Coronary artery (tissue), 2 donors: ENCODE data around the gene PSORS1C2.

ENCODE experiments used
- DNase-seq: peaks from one replicate; pipeline ENCODE4 v3.0.0-alpha.2; 2017; ENCODE audit warnings: low spot score
- H3K27ac ChIP-seq, 2 donors: fragments of 200-600 bp; sonication (generic); one replicate each; pipeline ENCODE4 v1.5.1; 2016 to 2019
- H3K4me3 ChIP-seq: fragments of 200-600 bp; sonication (generic); 2 replicates; pipeline ENCODE4 v1.5.1; 2016; ENCODE audit warnings: mild to moderate bottlenecking, moderate library complexity
- TF ChIP-seq, protein P1 (sequence below): fragments of 200-600 bp; sonication (generic); IDR thresholded peaks from one replicate; pipeline ENCODE4 v1.5.1; 2019; ENCODE audit warnings: antibody characterized with exemption

Gene PSORS1C2

DNA sequence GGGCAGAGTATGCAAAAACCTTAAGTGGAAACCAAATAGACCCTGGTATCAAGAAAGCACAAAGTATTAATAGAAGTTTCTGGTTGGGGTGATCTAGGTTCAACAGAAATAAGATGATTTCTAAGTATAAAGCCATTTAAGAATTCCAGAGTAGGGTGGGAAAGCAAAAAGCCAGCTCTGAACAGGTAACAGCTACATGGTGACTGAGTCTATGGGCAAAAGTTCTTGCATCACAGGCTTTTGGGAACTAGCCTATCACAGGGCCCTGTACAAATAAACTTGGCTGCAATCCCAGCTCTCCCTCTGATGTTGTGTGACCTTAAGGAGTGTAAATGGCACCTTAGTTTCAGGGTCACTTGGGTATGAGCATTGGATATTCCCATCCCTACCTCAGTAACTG is 25.1 kb upstream of the PSORS1C2 start:
- Histone ChIP-seq H3K27ac (no peak overlapping the region), H3K4me3 (no peak overlapping the region)
- TF ChIP-seq, protein P1, sequence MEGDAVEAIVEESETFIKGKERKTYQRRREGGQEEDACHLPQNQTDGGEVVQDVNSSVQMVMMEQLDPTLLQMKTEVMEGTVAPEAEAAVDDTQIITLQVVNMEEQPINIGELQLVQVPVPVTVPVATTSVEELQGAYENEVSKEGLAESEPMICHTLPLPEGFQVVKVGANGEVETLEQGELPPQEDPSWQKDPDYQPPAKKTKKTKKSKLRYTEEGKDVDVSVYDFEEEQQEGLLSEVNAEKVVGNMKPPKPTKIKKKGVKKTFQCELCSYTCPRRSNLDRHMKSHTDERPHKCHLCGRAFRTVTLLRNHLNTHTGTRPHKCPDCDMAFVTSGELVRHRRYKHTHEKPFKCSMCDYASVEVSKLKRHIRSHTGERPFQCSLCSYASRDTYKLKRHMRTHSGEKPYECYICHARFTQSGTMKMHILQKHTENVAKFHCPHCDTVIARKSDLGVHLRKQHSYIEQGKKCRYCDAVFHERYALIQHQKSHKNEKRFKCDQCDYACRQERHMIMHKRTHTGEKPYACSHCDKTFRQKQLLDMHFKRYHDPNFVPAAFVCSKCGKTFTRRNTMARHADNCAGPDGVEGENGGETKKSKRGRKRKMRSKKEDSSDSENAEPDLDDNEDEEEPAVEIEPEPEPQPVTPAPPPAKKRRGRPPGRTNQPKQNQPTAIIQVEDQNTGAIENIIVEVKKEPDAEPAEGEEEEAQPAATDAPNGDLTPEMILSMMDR: no peak
- DNase-seq: no peak

DNA sequence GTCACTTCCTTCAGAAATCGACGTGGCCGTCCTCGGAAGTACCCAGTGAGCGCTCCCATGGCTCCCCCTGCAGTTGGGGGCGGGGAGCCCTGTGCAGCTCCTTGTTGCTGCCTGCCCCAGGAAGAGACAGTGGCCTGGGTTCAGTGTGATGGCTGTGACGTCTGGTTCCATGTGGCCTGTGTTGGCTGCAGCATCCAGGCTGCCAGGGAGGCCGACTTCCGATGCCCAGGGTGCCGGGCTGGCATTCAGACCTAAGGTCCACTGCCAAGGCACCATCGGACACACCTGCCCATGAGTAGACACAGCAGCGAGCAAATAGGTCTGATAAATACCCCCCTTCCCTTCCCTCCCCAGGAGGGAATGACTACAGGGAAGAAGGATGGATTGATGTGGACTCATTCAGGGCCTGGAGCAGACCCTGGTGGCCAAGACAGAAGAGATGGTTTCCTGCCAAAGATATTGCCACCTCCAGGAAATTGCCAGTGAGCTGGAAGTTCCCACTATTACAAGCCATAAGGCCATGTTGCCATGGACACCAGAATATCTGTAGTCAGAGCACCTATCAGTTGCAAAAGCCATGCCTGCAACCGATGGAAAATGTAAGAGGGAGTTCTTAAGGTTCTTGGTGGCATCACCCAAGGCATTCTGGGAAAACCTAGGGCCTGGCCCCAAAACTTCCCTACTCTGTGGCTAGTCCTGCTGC is 23.7 kb upstream of the PSORS1C2 start:
- Histone ChIP-seq H3K27ac (no peak overlapping the region), H3K4me3 (no peak overlapping the region)
- TF ChIP-seq, protein P1: no peak
- DNase-seq: no peak

DNA sequence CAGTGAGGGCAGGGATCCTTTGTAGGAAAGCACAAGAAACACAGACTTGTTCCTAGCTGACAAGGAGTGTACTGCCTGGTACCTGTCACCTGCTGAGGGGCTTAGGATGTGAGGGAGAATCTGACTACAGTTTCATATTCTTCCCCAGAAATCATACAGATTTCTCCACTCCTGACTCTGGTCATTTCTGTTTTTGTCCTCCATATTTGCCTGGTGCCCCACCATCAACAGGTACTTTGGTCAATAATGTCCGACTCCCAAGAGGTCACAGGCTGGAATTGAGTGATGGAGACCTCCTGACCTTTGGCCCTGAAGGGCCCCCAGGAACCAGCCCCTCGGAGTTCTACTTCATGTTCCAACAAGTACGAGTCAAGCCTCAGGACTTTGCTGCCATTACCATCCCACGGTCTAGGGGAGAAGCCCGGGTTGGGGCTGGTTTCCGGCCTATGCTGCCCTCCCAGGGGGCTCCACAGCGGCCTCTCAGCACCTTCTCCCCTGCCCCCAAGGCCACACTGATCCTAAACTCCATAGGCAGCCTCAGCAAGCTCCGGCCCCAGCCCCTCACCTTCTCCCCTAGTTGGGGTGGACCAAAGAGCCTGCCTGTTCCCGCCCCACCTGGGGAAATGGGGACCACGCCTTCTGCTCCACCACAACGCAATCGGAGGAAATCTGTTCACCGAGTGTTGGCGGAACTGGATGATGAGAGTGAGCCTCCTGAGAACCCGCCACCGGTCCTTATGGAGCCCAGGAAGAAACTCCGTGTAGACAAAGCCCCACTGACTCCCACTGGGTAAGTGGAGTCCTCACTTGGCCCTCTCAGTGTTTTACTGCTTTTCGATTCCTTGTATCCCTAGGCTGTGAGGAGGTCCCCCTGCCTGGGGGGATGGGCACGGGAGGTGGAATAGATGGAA is 22.6 kb upstream of the PSORS1C2 start:
- Histone ChIP-seq H3K27ac (no peak overlapping the region), H3K4me3 (no peak overlapping the region)
- TF ChIP-seq, protein P1: no peak
- DNase-seq: no peak

DNA sequence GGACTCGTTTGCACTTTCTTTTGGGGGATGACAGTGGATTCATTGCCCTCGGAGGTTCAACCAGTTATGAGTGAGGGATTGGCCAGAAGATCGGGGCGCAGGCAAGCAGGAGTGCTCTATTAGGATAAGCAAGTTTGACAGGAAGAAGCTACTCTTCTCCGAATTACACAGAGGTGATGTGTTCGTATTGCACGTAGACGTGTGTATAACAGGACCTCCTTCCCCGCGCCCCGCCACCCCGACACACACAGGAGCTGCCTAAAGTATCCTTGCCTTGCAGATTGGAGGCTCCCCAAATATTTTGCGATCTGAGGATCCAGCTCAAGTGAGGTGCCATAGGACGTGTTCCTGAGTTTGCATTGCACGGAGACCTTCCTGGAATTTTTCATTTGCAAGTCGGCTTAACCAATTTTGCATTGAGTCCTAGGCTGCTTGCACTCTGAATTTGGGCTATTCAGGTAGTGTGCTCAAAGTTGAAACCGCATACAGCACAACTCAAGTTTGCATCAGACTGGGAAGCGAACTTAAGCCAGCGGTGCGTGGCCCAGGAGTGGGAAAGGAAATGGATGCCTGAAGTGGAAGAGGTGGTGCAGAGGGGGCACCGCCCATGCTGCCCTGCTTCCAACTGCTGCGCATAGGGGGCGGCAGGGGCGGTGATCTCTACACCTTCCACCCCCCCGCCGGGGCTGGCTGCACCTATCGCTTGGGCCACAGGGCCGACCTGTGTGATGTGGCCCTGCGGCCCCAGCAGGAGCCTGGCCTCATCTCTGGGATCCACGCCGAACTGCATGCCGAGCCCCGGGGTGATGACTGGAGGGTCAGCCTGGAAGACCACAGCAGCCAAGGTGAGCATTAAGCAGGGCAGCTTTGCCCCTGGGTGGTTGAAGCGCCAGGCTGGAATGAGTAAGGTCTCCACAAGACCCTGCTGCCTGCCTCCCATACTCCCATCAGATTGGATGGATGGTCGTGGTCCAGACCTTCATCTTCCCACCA is 20.3 kb upstream of the PSORS1C2 start:
- H3K4me3 ChIP-seq: peak overlapping the region; percentile 82
- no peak for DNase-seq
- TF ChIP-seq, protein P1: no peak
- H3K27ac ChIP-seq: peak overlapping the region in 1 of 2 donors; percentile 72

DNA sequence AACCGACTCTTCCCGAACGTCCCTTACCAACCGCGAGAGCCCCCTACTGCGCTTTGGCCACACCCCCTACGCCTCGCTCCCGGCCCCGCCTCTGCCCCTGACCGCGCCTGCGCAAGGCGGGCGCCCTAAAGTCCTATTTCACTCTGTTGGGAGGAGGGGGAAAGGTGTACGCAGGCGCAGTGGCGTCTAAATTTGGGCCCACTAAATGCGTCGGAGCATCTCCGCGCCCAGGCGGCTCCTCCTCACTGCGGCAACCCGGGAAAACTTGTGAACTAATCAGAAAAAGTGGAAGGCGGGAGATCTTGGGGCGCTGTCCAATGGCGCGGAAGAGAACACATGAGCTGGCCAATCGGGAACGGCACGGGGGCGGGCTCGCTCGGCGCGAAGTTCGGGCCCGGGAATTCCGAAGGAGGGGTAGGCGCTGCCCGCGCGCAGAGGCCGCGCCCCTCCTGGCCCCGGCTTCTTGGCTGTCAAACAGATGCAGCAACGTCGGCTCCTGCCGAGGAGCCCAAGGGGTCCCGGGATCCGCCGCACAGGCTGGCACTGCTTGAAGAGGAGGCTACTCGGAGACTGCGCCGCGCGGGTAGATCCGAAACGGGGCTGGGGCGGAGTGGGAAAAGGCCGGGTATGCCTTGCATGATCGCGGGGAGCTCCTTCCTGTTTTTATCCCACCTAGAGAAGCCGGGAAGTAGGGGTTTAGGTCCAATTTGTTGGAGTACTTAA is 19.4 kb upstream of the PSORS1C2 start, which contains the start of gene TCF19:
TSS of gene TCF19 (plus strand) at position 450 of the 723 bp plus-strand sequence. CDS start 881 bp downstream, outside the sequence.
- Histone ChIP-seq H3K27ac (peak within 1 kb of the TSS; percentile 63 to 88), H3K4me3 (peak within 1 kb of the TSS; percentile 82)
- TF ChIP-seq, protein P1: no peak
- DNase-seq: peak; percentile 99
